ENCODE measurements around the gene SART3. TPM values are rescaled to one million over a fixed set of nuclear protein-coding genes. Genes with fewer than 3 reads are reported as not detected.
A peak's percentile ranks its signal among the peaks of the same experiment; 100 is the strongest.

SART3 gene
- total and polyA plus RNA-seq, 7 experiments from 2014 or later = 34.3 to 99.3 (median 85.2) TPM

DNA sequence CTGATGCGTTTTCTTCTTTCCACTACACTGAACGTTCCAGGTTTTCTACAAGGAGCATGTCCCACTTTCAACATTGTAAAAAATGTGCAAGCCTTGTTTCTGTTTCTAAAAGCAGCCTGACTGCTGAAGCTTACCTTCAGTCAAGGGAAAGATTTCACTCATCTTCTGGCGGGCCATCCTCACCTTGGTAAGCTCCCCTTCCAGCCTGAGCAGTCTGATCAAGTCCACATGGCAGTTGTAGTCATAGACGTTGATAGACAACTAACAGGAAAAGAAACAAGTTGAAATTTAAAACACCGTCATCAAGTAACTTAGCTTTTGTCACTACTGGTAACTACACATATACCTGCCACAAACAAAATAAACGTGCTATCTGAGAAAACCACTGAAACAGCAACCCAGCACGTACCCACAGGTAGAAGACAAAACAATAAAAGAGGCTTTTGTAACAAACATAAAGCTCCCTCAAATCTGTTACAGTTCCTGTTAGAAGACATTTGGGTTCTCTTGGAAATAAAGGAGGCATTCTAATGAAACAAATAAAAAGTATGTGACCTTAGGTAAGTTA lies 11.9 kb downstream of the SART3 start:
- Mint-ChIP-seq H3K4me3 (no peak overlapping the region), H3K4me1 (peaks cover 31 to 64% (median 54%) of the 10 kb centered on the region in 7 donors), H3K36me3 (peaks cover 12 to 29% (median 21%) of the 10 kb centered on the region in 5 donors), H3K27ac (peak overlapping the region in 2 of 9 donors; percentile 21 to 64), H3K9me3 (peaks cover 0 to 2% (median 0%) of the 10 kb centered on the region in 11 donors), H3K27me3 (no peaks in the 10 kb centered on the region)
- POLR2A ChIA-PET = no interaction called here
- Histone ChIP-seq H3K4me3 (ENCODE audit: low read length) (no peak overlapping the region), H3K27me3 (ENCODE audit: control insufficient read depth in 2 of 2, insufficient read depth in 2 of 2, low read length in 2 of 2) (no peaks in the 10 kb centered on the region), H3K36me3 (ENCODE audit: control insufficient read depth in 2 of 3, insufficient read depth in 3 of 3, low read length in 3 of 3) (peaks cover 19 to 51% (median 22%) of the 10 kb centered on the region in 3 experiments), H3K9me3 (ENCODE audit: control insufficient read depth in 2 of 3, low read length in 3 of 3) (no peaks in the 10 kb centered on the region), H3K27ac (ENCODE audit: low read depth, low read length) (no peak overlapping the region), H3K4me1 (ENCODE audit: control insufficient read depth in 2 of 2, insufficient read depth in 2 of 2, low read length in 2 of 2) (peaks cover 0 to 14% of the 10 kb centered on the region in 2 donors)
- intact Hi-C loops (cut with micrococcal nuclease) = no loop called here
- no peak for DNase-seq
- CTCF ChIA-PET = interaction anchor here (0.6 to 0.7 kb wide), 2 partner anchors 298 to 1552 kb away, joined by 3 read pairs; no protein-coding TSS in a partner anchor
- no peak for ATAC-seq

DNA sequence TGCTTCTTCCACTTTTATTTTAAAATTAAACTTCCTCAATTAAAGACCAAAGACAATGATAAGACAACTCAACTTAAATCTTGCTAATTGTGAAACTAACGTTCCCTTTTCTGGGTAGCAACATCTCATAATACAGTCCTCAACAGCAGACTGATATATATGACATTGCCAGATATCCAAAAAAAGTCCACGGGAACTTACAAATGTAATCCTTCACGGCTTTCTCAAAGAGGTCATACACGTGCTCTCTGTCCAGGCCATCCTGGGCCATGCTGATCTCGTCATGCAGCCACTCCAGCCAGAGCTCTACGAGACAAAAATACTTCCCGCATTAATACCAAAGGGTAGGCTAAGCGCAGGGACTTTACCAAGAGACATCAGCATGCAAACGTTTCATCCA lies 13.3 kb downstream of the SART3 start:
- ChIA-PET CTCF (no interaction called here), POLR2A (no interaction called here)
- H3K36me3 ChIP-seq (ENCODE audit: control insufficient read depth in 2 of 3, insufficient read depth in 3 of 3, low read length in 3 of 3) = peaks cover 25 to 63% (median 35%) of the 10 kb centered on the region in 3 experiments
- DNase-seq (no peak), ATAC-seq (peak; percentile 16)
- peaks cover 0 to 2% (median 0%) of the 10 kb centered on the region in 11 donors for H3K9me3 Mint-ChIP-seq
- H3K27me3 Mint-ChIP-seq = no peaks in the 10 kb centered on the region
- H3K4me3 ChIP-seq (ENCODE audit: low read length) = no peak overlapping the region
- no peaks in the 10 kb centered on the region for H3K9me3 ChIP-seq (ENCODE audit: control insufficient read depth in 2 of 3, low read length in 3 of 3)
- H3K27ac ChIP-seq (ENCODE audit: low read depth, low read length) = no peak overlapping the region
- no peak overlapping the region for H3K27ac Mint-ChIP-seq
- H3K4me1 ChIP-seq (ENCODE audit: control insufficient read depth in 2 of 2, insufficient read depth in 2 of 2, low read length in 2 of 2) = peaks cover 0 to 6% of the 10 kb centered on the region in 2 donors
- peaks cover 20 to 55% (median 46%) of the 10 kb centered on the region in 7 donors for H3K4me1 Mint-ChIP-seq
- no peaks in the 10 kb centered on the region for H3K27me3 ChIP-seq (ENCODE audit: control insufficient read depth in 2 of 2, insufficient read depth in 2 of 2, low read length in 2 of 2)
- H3K36me3 Mint-ChIP-seq = peaks cover 20 to 40% (median 25%) of the 10 kb centered on the region in 5 donors
- H3K4me3 Mint-ChIP-seq = no peak overlapping the region
- intact Hi-C loops (cut with micrococcal nuclease) = no loop called here

DNA sequence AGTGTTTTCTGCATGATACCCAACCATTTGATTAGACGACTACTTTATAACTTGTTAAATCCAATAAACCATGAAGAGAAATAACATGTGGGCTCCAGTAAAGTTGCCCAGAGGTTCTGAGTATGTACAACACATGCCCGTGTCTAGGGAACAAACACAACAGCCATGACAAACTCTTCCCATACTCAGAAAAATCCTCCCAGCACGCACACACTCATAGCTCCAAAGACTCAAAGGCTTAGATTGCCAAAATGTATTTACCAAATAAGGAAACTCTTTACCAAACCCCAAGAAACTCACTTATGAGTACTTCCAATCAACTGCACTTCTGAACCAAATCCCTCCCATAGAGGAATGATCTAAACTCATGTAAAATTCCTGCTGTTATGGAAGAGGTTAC lies 17.3 kb downstream of the SART3 start:
- no peak overlapping the region for H3K27ac ChIP-seq (ENCODE audit: low read depth, low read length)
- intact Hi-C loops (cut with micrococcal nuclease) = no loop called here
- CTCF ChIA-PET = interaction anchor here (1.2 kb wide), 1 partner anchor 9 kb away, joined by 4 read pairs; no protein-coding TSS in a partner anchor
- peaks cover 0 to 2% (median 0%) of the 10 kb centered on the region in 11 donors for H3K9me3 Mint-ChIP-seq
- ATAC-seq = no peak
- H3K9me3 ChIP-seq (ENCODE audit: control insufficient read depth in 2 of 3, low read length in 3 of 3) = no peaks in the 10 kb centered on the region
- peak overlapping the region in 1 of 9 donors; percentile 30 for H3K27ac Mint-ChIP-seq
- DNase-seq = no peak
- no peak overlapping the region for H3K4me3 ChIP-seq (ENCODE audit: low read length)
- no peaks in the 10 kb centered on the region for H3K27me3 ChIP-seq (ENCODE audit: control insufficient read depth in 2 of 2, insufficient read depth in 2 of 2, low read length in 2 of 2)
- peaks cover 25 to 67% (median 37%) of the 10 kb centered on the region in 3 experiments for H3K36me3 ChIP-seq (ENCODE audit: control insufficient read depth in 2 of 3, insufficient read depth in 3 of 3, low read length in 3 of 3)
- H3K36me3 Mint-ChIP-seq = peaks cover 20 to 50% (median 24%) of the 10 kb centered on the region in 5 donors
- POLR2A ChIA-PET = interaction anchor here (1.6 kb wide), 1 partner anchor 14 kb away, joined by 5 read pairs; no protein-coding TSS in a partner anchor
- H3K27me3 Mint-ChIP-seq = no peaks in the 10 kb centered on the region
- H3K4me1 ChIP-seq (ENCODE audit: control insufficient read depth in 2 of 2, insufficient read depth in 2 of 2, low read length in 2 of 2) = no peaks in the 10 kb centered on the region
- H3K4me3 Mint-ChIP-seq = no peak overlapping the region
- peaks cover 10 to 38% (median 24%) of the 10 kb centered on the region in 7 donors for H3K4me1 Mint-ChIP-seq

DNA sequence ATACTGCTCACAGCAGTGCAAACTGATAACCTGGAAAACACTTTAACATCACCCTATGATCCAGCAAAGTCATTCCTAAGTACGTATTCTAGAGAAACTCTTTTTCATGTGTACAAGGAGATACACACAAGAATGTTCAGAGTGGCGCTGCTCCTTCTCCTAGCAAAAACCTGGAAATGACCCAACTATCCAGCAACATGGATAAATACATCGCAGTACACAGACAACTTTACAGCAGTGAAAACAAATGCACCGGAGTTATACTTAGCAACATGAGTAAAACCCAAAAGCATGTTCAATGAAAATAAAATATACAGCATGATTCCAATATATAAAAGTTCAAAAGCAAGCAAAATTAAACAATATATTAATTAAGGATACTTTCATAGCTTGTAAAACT lies 18.7 kb downstream of the SART3 start:
- H3K4me1 ChIP-seq (ENCODE audit: control insufficient read depth in 2 of 2, insufficient read depth in 2 of 2, low read length in 2 of 2) = no peaks in the 10 kb centered on the region
- peaks cover 25 to 66% (median 35%) of the 10 kb centered on the region in 3 experiments for H3K36me3 ChIP-seq (ENCODE audit: control insufficient read depth in 2 of 3, insufficient read depth in 3 of 3, low read length in 3 of 3)
- no peak overlapping the region for H3K4me3 Mint-ChIP-seq
- ATAC-seq = no peak
- no peak overlapping the region for H3K4me3 ChIP-seq (ENCODE audit: low read length)
- peaks cover 14 to 30% (median 21%) of the 10 kb centered on the region in 7 donors for H3K4me1 Mint-ChIP-seq
- no peaks in the 10 kb centered on the region for H3K27me3 Mint-ChIP-seq
- H3K9me3 Mint-ChIP-seq = peaks cover 0 to 2% (median 0%) of the 10 kb centered on the region in 11 donors
- ChIA-PET CTCF (no interaction called here), POLR2A (no interaction called here)
- no peaks in the 10 kb centered on the region for H3K9me3 ChIP-seq (ENCODE audit: control insufficient read depth in 2 of 3, low read length in 3 of 3)
- H3K27me3 ChIP-seq (ENCODE audit: control insufficient read depth in 2 of 2, insufficient read depth in 2 of 2, low read length in 2 of 2) = no peaks in the 10 kb centered on the region
- no peak overlapping the region for H3K27ac Mint-ChIP-seq
- peaks cover 15 to 52% (median 22%) of the 10 kb centered on the region in 5 donors for H3K36me3 Mint-ChIP-seq
- intact Hi-C loops (cut with micrococcal nuclease) = no loop called here
- H3K27ac ChIP-seq (ENCODE audit: low read depth, low read length) = no peak overlapping the region
- no peak for DNase-seq

DNA sequence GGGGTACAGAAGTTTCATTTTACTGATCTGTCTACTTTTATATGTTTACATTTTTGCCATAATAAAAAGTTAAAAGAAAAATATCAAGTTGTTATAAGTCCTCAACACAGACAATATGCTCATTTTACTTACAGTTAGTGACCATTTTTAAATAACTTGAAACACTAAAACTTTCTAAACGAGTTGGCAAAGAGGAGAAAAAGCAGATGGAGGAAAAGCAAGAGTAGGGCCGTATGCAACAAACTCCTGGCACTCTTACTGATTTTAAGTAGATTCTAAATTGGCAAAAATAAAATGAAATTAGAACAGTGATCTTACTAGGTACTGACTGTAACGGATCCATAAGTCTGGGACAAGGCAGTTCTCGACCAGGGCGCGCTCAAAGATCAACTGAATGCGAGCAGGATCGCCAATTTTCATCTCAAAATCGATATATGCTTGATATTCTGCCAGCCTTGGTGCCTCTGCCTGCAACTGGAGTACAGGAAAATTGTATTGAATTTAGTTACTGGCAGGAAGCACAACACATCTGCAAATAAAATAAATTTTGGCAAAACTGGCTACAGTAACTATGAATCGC lies 22.3 kb downstream of the SART3 start:
- peaks cover 23 to 64% (median 45%) of the 10 kb centered on the region in 3 experiments for H3K36me3 ChIP-seq (ENCODE audit: control insufficient read depth in 2 of 3, insufficient read depth in 3 of 3, low read length in 3 of 3)
- DNase-seq (no peak), ATAC-seq (no peak)
- no peak overlapping the region for H3K4me3 ChIP-seq (ENCODE audit: low read length)
- POLR2A ChIA-PET = no interaction called here
- CTCF ChIA-PET = no interaction called here
- peaks cover 7 to 62% (median 19%) of the 10 kb centered on the region in 5 donors for H3K36me3 Mint-ChIP-seq
- H3K27ac Mint-ChIP-seq = peak overlapping the region in 2 of 9 donors; percentile 20 to 30
- H3K27ac ChIP-seq (ENCODE audit: low read depth, low read length) = no peak overlapping the region
- no peak overlapping the region for H3K4me3 Mint-ChIP-seq
- no peaks in the 10 kb centered on the region for H3K9me3 ChIP-seq (ENCODE audit: control insufficient read depth in 2 of 3, low read length in 3 of 3)
- H3K4me1 ChIP-seq (ENCODE audit: control insufficient read depth in 2 of 2, insufficient read depth in 2 of 2, low read length in 2 of 2) = no peaks in the 10 kb centered on the region
- intact Hi-C loops (cut with micrococcal nuclease) = loop anchor here in 1 of 2 donors (2.0 kb wide), 1 partner anchor 14 kb away; no protein-coding TSS in a partner anchor
- peaks cover 6 to 25% (median 16%) of the 10 kb centered on the region in 7 donors for H3K4me1 Mint-ChIP-seq
- H3K27me3 Mint-ChIP-seq = no peaks in the 10 kb centered on the region
- no peaks in the 10 kb centered on the region for H3K27me3 ChIP-seq (ENCODE audit: control insufficient read depth in 2 of 2, insufficient read depth in 2 of 2, low read length in 2 of 2)
- no peaks in the 10 kb centered on the region for H3K9me3 Mint-ChIP-seq

DNA sequence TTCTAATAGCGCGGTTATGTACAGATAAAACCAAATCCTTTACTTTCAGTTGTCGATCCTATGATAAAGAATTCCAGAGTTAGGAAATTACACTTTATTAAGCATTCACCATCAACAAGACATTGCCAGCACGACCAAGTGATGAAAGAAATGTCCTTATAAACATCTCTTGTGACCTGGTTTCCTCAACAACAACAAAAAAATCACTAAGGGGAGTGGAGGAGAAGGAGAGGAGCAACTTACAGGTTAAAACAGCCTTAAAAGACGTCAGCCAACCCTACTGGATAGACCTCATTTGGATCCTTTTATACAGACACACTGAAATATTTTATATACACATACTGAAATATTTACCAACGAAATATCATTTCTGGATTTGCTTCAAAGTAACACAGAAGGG lies 22.8 kb downstream of the SART3 start:
- peaks cover 21 to 64% (median 45%) of the 10 kb centered on the region in 3 experiments for H3K36me3 ChIP-seq (ENCODE audit: control insufficient read depth in 2 of 3, insufficient read depth in 3 of 3, low read length in 3 of 3)
- ChIA-PET CTCF (no interaction called here), POLR2A (no interaction called here)
- DNase-seq (no peak), ATAC-seq (no peak)
- Mint-ChIP-seq H3K4me1 (peaks cover 6 to 22% (median 15%) of the 10 kb centered on the region in 7 donors), H3K4me3 (no peak overlapping the region), H3K27ac (peak overlapping the region in 2 of 9 donors; percentile 3 to 20), H3K27me3 (no peaks in the 10 kb centered on the region), H3K9me3 (no peaks in the 10 kb centered on the region), H3K36me3 (peaks cover 7 to 59% (median 18%) of the 10 kb centered on the region in 5 donors)
- no peaks in the 10 kb centered on the region for H3K9me3 ChIP-seq (ENCODE audit: control insufficient read depth in 2 of 3, low read length in 3 of 3)
- H3K27me3 ChIP-seq (ENCODE audit: control insufficient read depth in 2 of 2, insufficient read depth in 2 of 2, low read length in 2 of 2) = no peaks in the 10 kb centered on the region
- H3K27ac ChIP-seq (ENCODE audit: low read depth, low read length) = no peak overlapping the region
- H3K4me1 ChIP-seq (ENCODE audit: control insufficient read depth in 2 of 2, insufficient read depth in 2 of 2, low read length in 2 of 2) = no peaks in the 10 kb centered on the region
- intact Hi-C loops (cut with micrococcal nuclease) = loop anchor here in 1 of 2 donors (2.0 kb wide), 1 partner anchor 15 kb away; no protein-coding TSS in a partner anchor
- H3K4me3 ChIP-seq (ENCODE audit: low read length) = no peak overlapping the region
